ENCODE measurements around the gene TCAF1.

DNA sequence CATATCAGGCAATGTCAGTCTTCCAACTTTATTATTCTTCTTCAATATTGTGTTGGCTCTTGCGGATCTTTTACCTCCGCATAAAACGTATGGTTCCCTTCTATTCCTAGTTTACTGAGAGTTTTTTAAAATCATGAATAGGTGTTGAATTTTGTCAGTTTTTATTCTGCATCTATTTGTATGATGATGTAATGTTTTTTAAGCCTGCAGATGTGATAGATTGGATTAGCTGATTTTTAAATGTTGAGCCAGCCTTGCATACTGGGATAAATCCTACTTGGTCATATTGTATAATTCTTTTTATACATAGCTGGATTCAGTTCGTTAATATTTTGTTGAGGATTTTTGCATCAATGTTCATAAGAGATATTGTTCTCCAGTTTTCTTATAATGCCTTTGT lies 43.4 kb upstream of the TCAF1 start:
- TF ChIP-seq, protein P1, sequence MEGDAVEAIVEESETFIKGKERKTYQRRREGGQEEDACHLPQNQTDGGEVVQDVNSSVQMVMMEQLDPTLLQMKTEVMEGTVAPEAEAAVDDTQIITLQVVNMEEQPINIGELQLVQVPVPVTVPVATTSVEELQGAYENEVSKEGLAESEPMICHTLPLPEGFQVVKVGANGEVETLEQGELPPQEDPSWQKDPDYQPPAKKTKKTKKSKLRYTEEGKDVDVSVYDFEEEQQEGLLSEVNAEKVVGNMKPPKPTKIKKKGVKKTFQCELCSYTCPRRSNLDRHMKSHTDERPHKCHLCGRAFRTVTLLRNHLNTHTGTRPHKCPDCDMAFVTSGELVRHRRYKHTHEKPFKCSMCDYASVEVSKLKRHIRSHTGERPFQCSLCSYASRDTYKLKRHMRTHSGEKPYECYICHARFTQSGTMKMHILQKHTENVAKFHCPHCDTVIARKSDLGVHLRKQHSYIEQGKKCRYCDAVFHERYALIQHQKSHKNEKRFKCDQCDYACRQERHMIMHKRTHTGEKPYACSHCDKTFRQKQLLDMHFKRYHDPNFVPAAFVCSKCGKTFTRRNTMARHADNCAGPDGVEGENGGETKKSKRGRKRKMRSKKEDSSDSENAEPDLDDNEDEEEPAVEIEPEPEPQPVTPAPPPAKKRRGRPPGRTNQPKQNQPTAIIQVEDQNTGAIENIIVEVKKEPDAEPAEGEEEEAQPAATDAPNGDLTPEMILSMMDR (IDR thresholded peaks at IDR 0.05), result no peak
- TF ChIP-seq POLR2A (IDR thresholded peaks at IDR 0.05), result no peak

Measured in body of pancreas (tissue), 4 donors.